ENCODE results near the gene WDFY2.

WDFY2 gene

DNA sequence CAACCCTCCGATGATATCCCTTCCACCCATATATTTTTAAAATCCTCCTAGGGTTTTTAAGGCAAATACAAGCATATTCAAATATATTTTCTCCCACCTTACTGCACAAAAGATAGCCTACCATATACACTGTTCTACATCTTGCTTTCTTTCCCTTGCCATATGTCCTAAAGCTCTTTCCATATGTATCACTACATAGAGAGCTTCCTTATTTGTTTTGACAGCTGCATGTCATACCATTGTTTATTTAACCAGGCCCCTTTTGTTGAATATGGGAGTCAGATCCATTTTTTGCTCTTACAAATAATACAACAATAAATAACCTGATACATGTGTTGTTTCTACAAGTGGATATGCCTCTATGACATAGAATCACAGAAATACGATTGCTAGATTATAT, 32.8 kb upstream of the WDFY2 start:
- DNase-seq: no peak
- H3K4me1 ChIP-seq: no peaks in the 10 kb centered on the region

DNA sequence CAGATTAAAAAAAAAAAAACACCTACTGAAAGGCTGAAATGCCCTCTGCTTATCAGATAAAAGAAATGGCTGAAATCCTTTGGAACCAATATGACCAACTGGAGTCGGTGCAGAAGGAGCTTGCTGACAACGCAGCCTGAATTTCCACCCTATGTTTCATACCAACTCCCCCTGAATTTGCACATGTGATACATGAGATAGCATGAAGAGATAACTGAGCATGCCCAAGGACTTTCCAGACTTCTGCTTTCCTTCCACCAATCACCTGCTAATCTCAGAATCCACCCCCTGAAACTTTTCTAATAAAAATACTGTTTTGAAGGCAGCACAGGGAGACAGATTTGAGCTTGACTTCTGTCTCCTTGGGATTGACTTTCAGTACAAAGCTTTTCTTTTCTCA, 32.2 kb upstream of the WDFY2 start:
- DNase-seq: no peak
- intact Hi-C loops (cut with DNase I; ENCODE audit: low total_unique reads): no loop called here
- Histone ChIP-seq H3K36me3 (no peaks in the 10 kb centered on the region), H3K27ac (no peak overlapping the region), H3K4me1 (no peaks in the 10 kb centered on the region), H3K9me3 (no peaks in the 10 kb centered on the region), H3K27me3 (no peaks in the 10 kb centered on the region), H3K4me3 (no peak overlapping the region)
- TF ChIP-seq, protein P1, sequence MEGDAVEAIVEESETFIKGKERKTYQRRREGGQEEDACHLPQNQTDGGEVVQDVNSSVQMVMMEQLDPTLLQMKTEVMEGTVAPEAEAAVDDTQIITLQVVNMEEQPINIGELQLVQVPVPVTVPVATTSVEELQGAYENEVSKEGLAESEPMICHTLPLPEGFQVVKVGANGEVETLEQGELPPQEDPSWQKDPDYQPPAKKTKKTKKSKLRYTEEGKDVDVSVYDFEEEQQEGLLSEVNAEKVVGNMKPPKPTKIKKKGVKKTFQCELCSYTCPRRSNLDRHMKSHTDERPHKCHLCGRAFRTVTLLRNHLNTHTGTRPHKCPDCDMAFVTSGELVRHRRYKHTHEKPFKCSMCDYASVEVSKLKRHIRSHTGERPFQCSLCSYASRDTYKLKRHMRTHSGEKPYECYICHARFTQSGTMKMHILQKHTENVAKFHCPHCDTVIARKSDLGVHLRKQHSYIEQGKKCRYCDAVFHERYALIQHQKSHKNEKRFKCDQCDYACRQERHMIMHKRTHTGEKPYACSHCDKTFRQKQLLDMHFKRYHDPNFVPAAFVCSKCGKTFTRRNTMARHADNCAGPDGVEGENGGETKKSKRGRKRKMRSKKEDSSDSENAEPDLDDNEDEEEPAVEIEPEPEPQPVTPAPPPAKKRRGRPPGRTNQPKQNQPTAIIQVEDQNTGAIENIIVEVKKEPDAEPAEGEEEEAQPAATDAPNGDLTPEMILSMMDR (IDR thresholded peaks at IDR 0.05): no peak

More for the DNA sequence above, 32.8 kb upstream of the WDFY2 start:
- Histone ChIP-seq H3K4me3 (no peak overlapping the region), H3K9me3 (no peaks in the 10 kb centered on the region), H3K27me3 (no peaks in the 10 kb centered on the region), H3K36me3 (no peaks in the 10 kb centered on the region), H3K27ac (no peak overlapping the region)
- intact Hi-C loops (cut with DNase I; ENCODE audit: low total_unique reads): no loop called here
- TF ChIP-seq, protein P1 (IDR thresholded peaks at IDR 0.05): no peak

DNA sequence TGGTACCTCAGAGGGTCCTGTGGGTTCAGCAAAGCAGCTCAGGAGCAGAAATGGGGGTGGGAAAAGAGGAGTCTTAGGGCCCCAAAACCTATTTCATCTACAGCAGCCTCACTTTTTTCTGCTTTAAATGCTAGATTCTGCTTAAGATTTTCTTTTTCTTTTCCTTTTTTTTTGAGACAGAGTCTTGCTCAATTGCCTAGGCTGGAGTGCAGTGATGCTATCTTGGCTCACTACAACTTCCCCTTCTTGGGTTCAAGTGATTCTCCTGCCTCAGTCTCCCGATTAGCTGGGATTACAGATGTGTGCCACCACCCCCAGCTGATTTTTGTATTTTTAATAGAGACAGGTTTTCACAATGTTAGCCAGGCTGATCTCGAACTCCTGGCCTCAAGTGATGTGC, 30.7 kb upstream of the WDFY2 start:
- no peak overlapping the region for H3K27ac ChIP-seq
- no peaks in the 10 kb centered on the region for H3K4me1 ChIP-seq
- DNase-seq: no peak
- TF ChIP-seq, protein P1 (IDR thresholded peaks at IDR 0.05): no peak
- intact Hi-C loops (cut with DNase I; ENCODE audit: low total_unique reads): no loop called here
- H3K9me3 ChIP-seq: no peaks in the 10 kb centered on the region
- H3K36me3 ChIP-seq: no peaks in the 10 kb centered on the region
- no peak overlapping the region for H3K4me3 ChIP-seq
- no peaks in the 10 kb centered on the region for H3K27me3 ChIP-seq

DNA sequence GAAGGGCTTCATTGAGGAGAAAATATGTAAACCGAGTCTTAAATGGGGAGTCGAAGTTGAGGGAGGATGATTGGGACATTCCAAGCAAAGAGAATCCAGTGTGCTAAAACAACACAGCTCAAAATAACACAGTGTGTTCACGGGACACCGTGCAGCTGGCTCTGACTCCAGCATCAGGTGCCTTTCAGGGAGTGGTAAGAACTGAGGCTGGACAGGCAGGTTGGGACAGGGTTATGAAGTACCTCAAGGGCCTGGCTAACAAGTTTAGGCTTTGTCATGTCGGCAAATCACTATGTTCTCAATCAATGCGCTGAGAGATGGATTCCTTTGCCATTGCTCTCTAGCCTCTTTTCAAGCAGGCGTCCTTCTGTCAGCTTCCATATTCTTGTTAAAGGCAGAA, 27.5 kb upstream of the WDFY2 start:
- H3K27ac ChIP-seq: no peak overlapping the region
- intact Hi-C loops (cut with DNase I; ENCODE audit: low total_unique reads): no loop called here

DNA sequence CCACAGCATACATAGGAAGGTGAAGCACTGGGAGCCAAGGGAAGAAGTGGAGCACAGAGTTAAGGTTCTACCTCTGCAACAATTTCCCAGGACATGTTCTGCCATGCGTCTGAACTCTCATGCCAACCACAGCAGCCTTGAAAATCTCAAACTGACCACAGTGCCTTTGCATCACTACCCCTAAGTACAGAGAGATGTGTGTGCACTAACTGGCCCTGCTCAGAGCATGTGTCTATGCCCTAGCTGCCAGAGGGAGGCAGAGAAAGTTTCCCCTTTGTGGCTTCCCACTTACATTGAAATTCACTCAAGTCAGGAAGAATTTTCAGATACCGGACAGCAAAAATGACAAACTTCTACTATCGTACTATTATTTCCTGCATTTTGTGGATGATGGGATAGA, 26.8 kb upstream of the WDFY2 start:
- Histone ChIP-seq H3K4me1 (no peaks in the 10 kb centered on the region), H3K9me3 (no peaks in the 10 kb centered on the region), H3K27ac (no peak overlapping the region), H3K4me3 (no peak overlapping the region), H3K27me3 (no peaks in the 10 kb centered on the region), H3K36me3 (no peaks in the 10 kb centered on the region)
- TF ChIP-seq, protein P1 (IDR thresholded peaks at IDR 0.05): no peak
- intact Hi-C loops (cut with DNase I; ENCODE audit: low total_unique reads): no loop called here
- DNase-seq: no peak

More for the DNA sequence above, 27.5 kb upstream of the WDFY2 start:
- H3K36me3 ChIP-seq: no peaks in the 10 kb centered on the region
- DNase-seq: no peak
- H3K4me1 ChIP-seq: no peaks in the 10 kb centered on the region
- TF ChIP-seq, protein P1 (IDR thresholded peaks at IDR 0.05): no peak
- H3K27me3 ChIP-seq: no peaks in the 10 kb centered on the region
- H3K9me3 ChIP-seq: no peaks in the 10 kb centered on the region
- no peak overlapping the region for H3K4me3 ChIP-seq

Measured in tibial artery (tissue), 4 donors.